HepG2 (cell line): Measurements from ENCODE around the gene CCL16. TPM values are rescaled to one million over a fixed set of nuclear protein-coding genes. Genes with fewer than 3 reads are reported as not detected.
A peak's percentile ranks its signal among the peaks of the same experiment; 100 is the strongest.

Source experiments
- CCAR2 ChIP-seq: fragments of 200-400 bp; formaldehyde crosslinking; optimal IDR thresholded peaks from 2 replicates; pipeline ENCODE3; 2018; ENCODE audit warnings: low read depth, mild to moderate bottlenecking, low read length, moderate library complexity
- DZIP1 ChIP-seq: sonication (generic); formaldehyde crosslinking; IDR thresholded peaks from 2 replicates; pipeline ENCODE4 v1.5.0; 2020; ENCODE audit warnings: mild to moderate bottlenecking, missing genetic modification reagents
- EP300 ChIP-seq, 3 experiments: sonication (generic) in 1 of 3; formaldehyde crosslinking in 1 of 3; IDR thresholded peaks; 2 replicates each; pipeline versions ENCODE4 v1.5.1 to v1.6.1; 2011 to 2020; ENCODE audit warnings: low read depth in 2 of 3, low read length in 2 of 3, borderline replicate concordance in 1 of 3, improper control_type of control experiment in 1 of 3, mild to moderate bottlenecking in 1 of 3, missing genetic modification reagents in 1 of 3, moderate library complexity in 1 of 3
- HBP1 ChIP-seq: IDR thresholded peaks from 2 replicates; pipeline ENCODE4 v1.6.1; 2016; ENCODE audit warnings: low read depth, control low read depth
- MAF1 ChIP-seq: sonication (generic); formaldehyde crosslinking; IDR thresholded peaks from 2 replicates; pipeline ENCODE4 v1.5.0; 2020; ENCODE audit warnings: missing genetic modification reagents, borderline replicate concordance
- NR2C2 ChIP-seq: sonication (generic); formaldehyde crosslinking; IDR thresholded peaks from 2 replicates; pipeline ENCODE4 v1.4.0; 2020; ENCODE audit warnings: missing genetic modification reagents, mild to moderate bottlenecking, moderate library complexity, borderline replicate concordance
- SAP130 ChIP-seq: IDR thresholded peaks from 2 replicates; pipeline ENCODE4 v1.6.1; 2016; ENCODE audit warnings: low read depth
- ZBTB39 ChIP-seq: sonication (generic); formaldehyde crosslinking; IDR thresholded peaks from 2 replicates; pipeline ENCODE4 v1.5.0; 2020; ENCODE audit warnings: missing genetic modification reagents
- ZBTB4 ChIP-seq: sonication (generic); formaldehyde crosslinking; IDR thresholded peaks from 2 replicates; pipeline ENCODE4 v1.4.0; 2020; ENCODE audit warnings: missing genetic modification reagents, mild to moderate bottlenecking, borderline replicate concordance
- ZMAT5 ChIP-seq: sonication (generic); formaldehyde crosslinking; IDR thresholded peaks from 2 replicates; pipeline ENCODE4 v1.5.0; 2020; ENCODE audit warnings: mild to moderate bottlenecking, low read depth, missing genetic modification reagents, borderline replicate concordance
- ZNF280D ChIP-seq: sonication (generic); formaldehyde crosslinking; IDR thresholded peaks from 2 replicates; pipeline ENCODE4 v1.5.1; 2020; ENCODE audit warnings: mild to moderate bottlenecking, missing genetic modification reagents
- ZNF383 ChIP-seq: sonication (generic); formaldehyde crosslinking; IDR thresholded peaks from 2 replicates; pipeline ENCODE4 v1.4.0; 2020; ENCODE audit warnings: missing genetic modification reagents, mild to moderate bottlenecking, borderline replicate concordance
- polyA plus RNA-seq, 8 experiments: library from polyadenylated mRNA; depleted of rRNA in 3 of 8; stranded (reverse) in 7 of 8; unstranded in 1 of 8; fragments of >200 nt; fragmentation: Illumina TruSeq in 4 of 8; extraction: Trizol in 4 of 8; gene quantifications; 2 replicates each; pipeline versions ENCODE4 v1.2.1 to v1.2.3, GENCODE V29; 2011 to 2016; ENCODE audit warnings: low read depth in 4 of 8, missing spikeins in 1 of 8, mixed read lengths in 1 of 8; ENCODE audit not compliant: insufficient read depth in 1 of 8
- total RNA-seq, 5 experiments: library from RNA; depleted of rRNA; stranded (reverse); fragments of >200 nt; fragmentation: Illumina TruSeq; extraction: Trizol; gene quantifications; 2 replicates each; pipeline ENCODE4 v1.2.3, GENCODE V29; 2016; ENCODE audit warnings: low read depth in 1 of 5

The CCL16 gene
- total and polyA plus RNA-seq, 2 of the 13 experiments (the other 11 are each of a cell fraction or from before 2014, with no cell fraction given) = 2.0 to 14.7 TPM

GRCh38 chr17:35973333-35974260 lies 7.7 kb downstream of the CCL16 start (continued):
- TF ChIP-seq ZNF280D (CRISPR knock-in tag) (no peak; the same call in 1 of the 2 replicates), MAF1 (CRISPR knock-in tag) (no peak), ZBTB4 (CRISPR knock-in tag) (peak; percentile 79; the same call in 1 of the 2 replicates), CCAR2 (peak; percentile 69), NR2C2 (CRISPR knock-in tag) (peak; percentile 96), ZNF383 (CRISPR knock-in tag) (no peak), ZMAT5 (CRISPR knock-in tag) (no peak), HBP1 (CRISPR knock-in tag) (peak; percentile 33; the same call in 1 of the 2 replicates), SAP130 (CRISPR knock-in tag) (peak; percentile 76), EP300 (IDR thresholded peaks at IDR 0.05; ENCODE audit: low read depth in 2 of 2, low read length in 2 of 2) (peak; percentile 90 to 97), EP300 (CRISPR knock-in tag; IDR thresholded peaks at IDR 0.05; ENCODE audit: borderline replicate concordance) (peak; percentile 99), DZIP1 (CRISPR knock-in tag) (no peak), ZBTB39 (no peak)
